ENCODE data around the gene CC2D1B.
"Not testable (repeated sequence)": the region's sequence is repeated elsewhere in the genome, so short reads cannot be mapped to it uniquely, and the experiment has no call there.

CC2D1B gene

GRCh38 chr1:52365746-52366516 is at the start of gene CC2D1B:
CC2D1B (minus strand) TSS chr1:52366205; CDS start chr1:52364620, 1,585 bp downstream.
- peak; percentile 66 to 98 (median 94) for DNase-seq

- DNase-seq, result no peak
Measured at GRCh38 chr1:52414942-52415341, 48.9 kb upstream of the CC2D1B start.

GRCh38 chr1:52413410-52413989 is 47.5 kb upstream of the CC2D1B start:
- no peak for DNase-seq

GRCh38 chr1:52404975-52405338 is 39.0 kb upstream of the CC2D1B start:
- DNase-seq, result no peak

- peak; percentile 27 to 93 (median 88) for DNase-seq
Measured at GRCh38 chr1:52404116-52404974, 38.3 kb upstream of the CC2D1B start, which contains the start of the genes ORC1 and PRPF38A. ORC1 (minus strand) TSS chr1:52404423; CDS start chr1:52402223, 2,200 bp downstream. PRPF38A (plus strand) TSS chr1:52404602; CDS start chr1:52404750, 148 bp downstream.

GRCh38 chr1:52403566-52404115 is 37.6 kb upstream of the CC2D1B start:
- no peak for DNase-seq

- DNase-seq, result no peak
Measured at GRCh38 chr1:52402860-52403240, 36.8 kb upstream of the CC2D1B start.

GRCh38 chr1:52400131-52400530 is 34.1 kb upstream of the CC2D1B start:
- no peak for DNase-seq

GRCh38 chr1:52399629-52400028 is 33.6 kb upstream of the CC2D1B start:
- DNase-seq, result no peak

- DNase-seq, result no peak
Measured at GRCh38 chr1:52393174-52393573, 27.2 kb upstream of the CC2D1B start.

GRCh38 chr1:52386458-52386857 is 20.5 kb upstream of the CC2D1B start:
- no peak for DNase-seq

GRCh38 chr1:52385376-52385775 is 19.4 kb upstream of the CC2D1B start:
- no peak for DNase-seq

- DNase-seq, result not testable (repeated sequence)
Measured at GRCh38 chr1:52369851-52370250, 3.8 kb upstream of the CC2D1B start.

GRCh38 chr1:52368383-52369172 is 2.6 kb upstream of the CC2D1B start:
- DNase-seq, result peak in 6 of 14 donors; percentile 5 to 60 (median 32)

GRCh38 chr1:52367272-52367671 is 1.3 kb upstream of the CC2D1B start:
- DNase-seq, result no peak

GRCh38 chr1:52366517-52366827 is 467 bp upstream of the CC2D1B start:
- no peak for DNase-seq

GRCh38 chr1:52365071-52365745 is 797 bp downstream of the CC2D1B start:
- DNase-seq, result peak in 10 of 14 donors; percentile 3 to 72 (median 40)

GRCh38 chr1:52364235-52364839 is 1.7 kb downstream of the CC2D1B start:
- no peak for DNase-seq

- DNase-seq, result no peak
Measured at GRCh38 chr1:52360595-52360968, 5.4 kb downstream of the CC2D1B start.

GRCh38 chr1:52359676-52360594 is 6.1 kb downstream of the CC2D1B start:
- DNase-seq, result no peak

Data from C1 segment of cervical spinal cord (tissue), 14 donors.